HG03064 (cell line): ENCODE measurements around the gene CUL4A.

Experiments
- ATAC-seq: cut with Tn5 transposase; IDR thresholded peaks from one replicate; pipeline ENCODE4 v1.9.1; 2021; ENCODE audit warnings: low read depth; ENCODE audit not compliant: unreplicated experiment

CUL4A gene

GRCh38 chr13:113178896-113179167 lies 30.6 kb upstream of the CUL4A start:
- ATAC-seq, result no peak

GRCh38 chr13:113179374-113180230 lies 29.8 kb upstream of the CUL4A start:
- no peak for ATAC-seq

GRCh38 chr13:113182046-113182445 lies 27.4 kb upstream of the CUL4A start:
- ATAC-seq, result no peak

GRCh38 chr13:113183450-113184129 lies 25.8 kb upstream of the CUL4A start:
- no peak for ATAC-seq

GRCh38 chr13:113184568-113185440 lies 24.6 kb upstream of the CUL4A start:
- no peak for ATAC-seq

- peak; percentile 97 for ATAC-seq
These were observed 23.1 kb upstream of the CUL4A start for GRCh38 chr13:113186061-113186900.

- ATAC-seq, result no peak
These were observed 22.1 kb upstream of the CUL4A start for GRCh38 chr13:113187263-113187669.

GRCh38 chr13:113187883-113188665 lies 21.3 kb upstream of the CUL4A start:
- ATAC-seq, result no peak

- ATAC-seq, result no peak
These were observed 19.2 kb upstream of the CUL4A start for GRCh38 chr13:113190181-113190580.

- no peak for ATAC-seq
These were observed 17.1 kb upstream of the CUL4A start for GRCh38 chr13:113192279-113192678.

- ATAC-seq, result no peak
These were observed 16.5 kb upstream of the CUL4A start for GRCh38 chr13:113192902-113193301.

GRCh38 chr13:113195360-113195759 lies 14.1 kb upstream of the CUL4A start:
- no peak for ATAC-seq

GRCh38 chr13:113196970-113197737 lies 12.3 kb upstream of the CUL4A start:
- ATAC-seq, result no peak

GRCh38 chr13:113201815-113202214 lies 7.6 kb upstream of the CUL4A start:
- no peak for ATAC-seq

- no peak for ATAC-seq
These were observed 6.5 kb upstream of the CUL4A start for GRCh38 chr13:113202912-113203311.

GRCh38 chr13:113203507-113204377 lies 5.7 kb upstream of the CUL4A start:
- ATAC-seq, result no peak

GRCh38 chr13:113204378-113204734 lies 5.1 kb upstream of the CUL4A start:
- ATAC-seq, result no peak

GRCh38 chr13:113205428-113205931 lies 3.9 kb upstream of the CUL4A start:
- ATAC-seq, result no peak
